Liver (tissue), 9 donors: Measurements from ENCODE around the gene FIG4. TPM values are rescaled to one million over a fixed set of nuclear protein-coding genes. Genes with fewer than 3 reads are reported as not detected.

ENCODE experiments used
- DNase-seq: peaks from one replicate; pipeline ENCODE4 v3.0.0-alpha.2; 2017; ENCODE audit warnings: low spot score
- H3K27ac ChIP-seq, 2 donors: one replicate each; pipeline ENCODE4 v1.7.0; 2013; ENCODE audit warnings: inconsistent platforms in 2 of 2, low read length in 2 of 2, control low read depth in 1 of 2, low read depth in 1 of 2, mild to moderate bottlenecking in 1 of 2
- H3K27me3 ChIP-seq, 4 donors: one replicate each; pipeline versions ENCODE4 v1.6.1 to v1.7.0; 2013; ENCODE audit warnings: low read length in 3 of 4, inconsistent platforms in 1 of 4, mild to moderate bottlenecking in 1 of 4, moderate library complexity in 1 of 4; ENCODE audit not compliant: control insufficient read depth in 4 of 4, insufficient read depth in 4 of 4
- H3K36me3 ChIP-seq, 4 donors: one replicate each; pipeline versions ENCODE4 v1.6.1 to v1.7.0; 2013; ENCODE audit warnings: low read length in 3 of 4, mild to moderate bottlenecking in 3 of 4, low read depth in 1 of 4, moderate library complexity in 1 of 4; ENCODE audit not compliant: control insufficient read depth in 4 of 4, insufficient read depth in 3 of 4
- H3K4me1 ChIP-seq, 4 donors: one replicate each; pipeline versions ENCODE4 v1.6.1 to v1.7.0; 2013; ENCODE audit warnings: low read length in 3 of 4, mild to moderate bottlenecking in 3 of 4, moderate library complexity in 1 of 4; ENCODE audit not compliant: control insufficient read depth in 4 of 4, insufficient read depth in 4 of 4
- H3K4me3 ChIP-seq, 3 donors: one replicate each; pipeline versions ENCODE4 v1.6.1 to v1.7.0; 2013; ENCODE audit warnings: low read length in 3 of 3, control low read depth in 1 of 3, low read depth in 1 of 3, mild to moderate bottlenecking in 1 of 3
- H3K9ac ChIP-seq, 2 donors: one replicate each; pipeline ENCODE4 v1.7.0; 2013; ENCODE audit warnings: low read length in 2 of 2, mild to moderate bottlenecking in 2 of 2, moderate library complexity in 2 of 2, control low read depth in 1 of 2, low read depth in 1 of 2
- H3K9me3 ChIP-seq, 4 donors: one replicate each; pipeline versions ENCODE4 v1.6.1 to v1.7.0; 2013; ENCODE audit warnings: low read length in 3 of 4; ENCODE audit not compliant: control insufficient read depth in 4 of 4
- EGR1 ChIP-seq, 2 donors: IDR thresholded peaks; 2 replicates each; pipeline ENCODE4 v1.6.1; 2016 to 2018; ENCODE audit warnings: antibody characterized with exemption in 2 of 2, low read depth in 2 of 2
- FOXA1 ChIP-seq: IDR thresholded peaks from 2 replicates; pipeline ENCODE4 v1.6.1; 2016; ENCODE audit warnings: antibody characterized with exemption
- FOXA2 ChIP-seq: IDR thresholded peaks from 2 replicates; pipeline ENCODE4 v1.6.1; 2016; ENCODE audit warnings: antibody characterized with exemption
- GABPA ChIP-seq, 2 donors: IDR thresholded peaks in 1 of 2; conservative IDR thresholded peaks in 1 of 2; 2 replicates each; pipeline ENCODE4 v1.6.1; 2016; ENCODE audit warnings: antibody characterized with exemption in 2 of 2, mild to moderate bottlenecking in 1 of 2, moderate library complexity in 1 of 2
- HNF4G ChIP-seq: IDR thresholded peaks from 2 replicates; pipeline ENCODE4 v1.6.1; 2016; ENCODE audit warnings: antibody characterized with exemption
- RXRA ChIP-seq, 2 donors: IDR thresholded peaks; 2 replicates each; pipeline ENCODE4 v1.6.1; 2017 to 2018; ENCODE audit warnings: antibody characterized with exemption in 2 of 2, mild to moderate bottlenecking in 1 of 2
- TAF1 ChIP-seq: conservative IDR thresholded peaks from 2 replicates; pipeline ENCODE4 v1.6.1; 2016; ENCODE audit warnings: antibody characterized with exemption, mild to moderate bottlenecking
- YY1 ChIP-seq: IDR thresholded peaks from 2 replicates; pipeline ENCODE4 v1.6.1; 2016; ENCODE audit warnings: antibody characterized with exemption, mild to moderate bottlenecking
- ZBTB33 ChIP-seq: IDR thresholded peaks from 2 replicates; pipeline ENCODE4 v1.6.1; 2016; ENCODE audit warnings: antibody characterized with exemption
- WGBS: extraction: QIAGEN DNeasy Blood & Tissue Kit; methylation state at CpG from one replicate; pipeline ENCODE4 v1.1.7; 2013; 5-methylcytosine and 5-hydroxymethylcytosine counted together
- polyA plus RNA-seq, 2 donors: library from polyadenylated mRNA; stranded (reverse) in 1 of 2; unstranded in 1 of 2; fragments of 200-250 nt in 1 of 2; fragments of >200 nt in 1 of 2; fragmentation: Nextera tagmentation in 1 of 2; extraction: Ambion mirVana in 1 of 2; gene quantifications; one replicate each; pipeline versions ENCODE4 v1.2.1 to v1.2.3, GENCODE V29; 2013 to 2015
- total RNA-seq, 2 donors: library from RNA; depleted of rRNA; stranded (reverse); fragments of >200 nt; gene quantifications; one replicate each; pipeline ENCODE4 v1.2.3, GENCODE V29; 2014
- TF ChIP-seq, protein P1 (sequence below): IDR thresholded peaks from 2 replicates; pipeline ENCODE4 v1.6.1; 2016; ENCODE audit warnings: antibody characterized with exemption
- TF ChIP-seq, protein P2 (sequence below): IDR thresholded peaks from 2 replicates; pipeline ENCODE4 v1.6.1; 2016; ENCODE audit warnings: antibody characterized with exemption
- donor health status: healthy.
- donor health status: healthy.
- donor health status: healthy.
- donor health status: healthy.
- donor health status: healthy.

The FIG4 gene
- total and polyA plus RNA-seq, 4 donors = 3.4 to 8.7 (median 4.6) TPM

GRCh38 chr6:109799129-109799528 lies 108.0 kb downstream of the FIG4 start:
- H3K27me3 ChIP-seq = no peaks in the 10 kb centered on the region
- TF ChIP-seq, protein P1, sequence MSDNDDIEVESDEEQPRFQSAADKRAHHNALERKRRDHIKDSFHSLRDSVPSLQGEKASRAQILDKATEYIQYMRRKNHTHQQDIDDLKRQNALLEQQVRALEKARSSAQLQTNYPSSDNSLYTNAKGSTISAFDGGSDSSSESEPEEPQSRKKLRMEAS = no peak
- TF ChIP-seq TAF1 (no peak), HNF4G (no peak), GABPA (IDR thresholded peaks at IDR 0.05 in 1 of 2, conservative IDR thresholded peaks at IDR 0.05 in 1 of 2) (no peak)
- TF ChIP-seq, protein P2, sequence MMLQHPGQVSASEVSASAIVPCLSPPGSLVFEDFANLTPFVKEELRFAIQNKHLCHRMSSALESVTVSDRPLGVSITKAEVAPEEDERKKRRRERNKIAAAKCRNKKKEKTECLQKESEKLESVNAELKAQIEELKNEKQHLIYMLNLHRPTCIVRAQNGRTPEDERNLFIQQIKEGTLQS = no peak
- no peak overlapping the region for H3K4me3 ChIP-seq
- H3K9ac ChIP-seq = no peak overlapping the region
- H3K9me3 ChIP-seq = no peaks in the 10 kb centered on the region
- H3K4me1 ChIP-seq = no peaks in the 10 kb centered on the region
- WGBS = 94% methylated on average over 5 of the region's 5 CpGs
- DNase-seq = no peak
- H3K27ac ChIP-seq = no peak overlapping the region
- H3K36me3 ChIP-seq = peaks cover 0 to 4% (median 1%) of the 10 kb centered on the region in 4 donors

DNA sequence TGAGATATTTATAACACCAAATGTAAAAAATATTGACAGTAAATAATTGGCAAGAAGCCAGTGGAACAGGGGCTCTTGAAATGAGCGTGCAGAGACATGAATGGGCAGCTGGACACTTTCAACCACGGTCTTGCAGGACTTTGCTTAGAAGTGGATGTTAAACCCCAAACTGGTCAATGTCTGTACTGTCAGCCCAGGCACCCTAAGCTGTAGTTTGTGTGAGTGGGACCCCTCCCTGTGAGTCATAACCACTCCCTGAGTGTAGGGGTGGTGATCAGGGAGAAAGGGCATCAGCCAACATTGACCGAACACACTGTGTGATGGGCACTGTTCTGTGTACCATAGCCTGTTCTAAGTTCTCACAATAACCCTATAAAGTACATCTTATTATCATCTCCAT lies 108.6 kb downstream of the FIG4 start:
- peaks cover 0 to 4% (median 1%) of the 10 kb centered on the region in 4 donors for H3K36me3 ChIP-seq
- no peak overlapping the region for H3K9ac ChIP-seq
- no peaks in the 10 kb centered on the region for H3K9me3 ChIP-seq
- 93% methylated on average over 3 of the region's 3 CpGs for WGBS
- no peak for TF ChIP-seq EGR1 (IDR thresholded peaks at IDR 0.05; ENCODE audit: low read depth in 2 of 2)
- no peaks in the 10 kb centered on the region for H3K4me1 ChIP-seq
- no peak overlapping the region for H3K4me3 ChIP-seq
- H3K27ac ChIP-seq = no peak overlapping the region
- no peaks in the 10 kb centered on the region for H3K27me3 ChIP-seq
- no peak for DNase-seq

- no peaks in the 10 kb centered on the region for H3K27me3 ChIP-seq
- H3K27ac ChIP-seq = no peak overlapping the region
- H3K36me3 ChIP-seq = peaks cover 0 to 4% (median 1%) of the 10 kb centered on the region in 4 donors
- no peaks in the 10 kb centered on the region for H3K4me1 ChIP-seq
- no peak for DNase-seq
- no peak overlapping the region for H3K4me3 ChIP-seq
- TF ChIP-seq, protein P2 = no peak
- TF ChIP-seq, protein P1 = no peak
- 96% methylated on average over 2 of the region's 2 CpGs for WGBS
- no peaks in the 10 kb centered on the region for H3K9me3 ChIP-seq
- no peak overlapping the region for H3K9ac ChIP-seq
These were observed 109.7 kb downstream of the FIG4 start for GRCh38 chr6:109800771-109801170.

GRCh38 chr6:109801794-109802193 lies 110.7 kb downstream of the FIG4 start:
- H3K9me3 ChIP-seq = no peaks in the 10 kb centered on the region
- H3K27me3 ChIP-seq = no peaks in the 10 kb centered on the region
- H3K9ac ChIP-seq = no peak overlapping the region
- WGBS = 92% methylated on average over 2 of the region's 2 CpGs
- no peaks in the 10 kb centered on the region for H3K4me1 ChIP-seq
- peaks cover 0 to 4% (median 1%) of the 10 kb centered on the region in 4 donors for H3K36me3 ChIP-seq
- H3K27ac ChIP-seq = no peak overlapping the region
- no peak overlapping the region for H3K4me3 ChIP-seq
- DNase-seq = no peak
- no peak for TF ChIP-seq FOXA1
- no peak for TF ChIP-seq YY1
- TF ChIP-seq HNF4G = no peak
- no peak for TF ChIP-seq ZBTB33
- TF ChIP-seq FOXA2 = no peak
- TF ChIP-seq TAF1 = no peak
- TF ChIP-seq RXRA (IDR thresholded peaks at IDR 0.05) = no peak
- TF ChIP-seq, protein P2 = no peak
